HepG2 (cell line): Measurements from ENCODE around the gene TBC1D25. TPM values are rescaled to one million over a fixed set of nuclear protein-coding genes. Genes with fewer than 3 reads are reported as not detected.

ENCODE experiments used
- ATAC-seq: fragments of 200-7000 bp; cut with Tn5 transposase; 3 replicates; pipeline ENCODE4 v1.9.1; 2020; ENCODE audit warnings: mild to moderate bottlenecking, moderate library complexity
- BruUV-seq: library from RNA; stranded (reverse); fragments of 400-500 nt; replicated peaks from 2 replicates; lab custom pipeline; 2021; lab: Mats Ljungman, UMichigan
- CTCF ChIA-PET: fragments of 300-600 bp; formaldehyde crosslinking; extraction: SDS; loops from one replicate; lab custom pipeline; 2021; ENCODE audit warnings: low total read pairs, inconsistent platforms, low intra/inter-chr PET ratio; lab: Yijun Ruan, JAX
- POLR2A ChIA-PET: fragments of 350-600 bp; sonication (Branson Sonifier 250); formaldehyde crosslinking; loops from one replicate; lab custom pipeline; 2020; ENCODE audit warnings: antibody characterized with exemption, inconsistent platforms; lab: Yijun Ruan, JAX
- DNase-seq: peaks from one replicate; pipeline ENCODE4 v3.0.0-alpha.2; 2015; ENCODE audit warnings: low spot score
- FAIRE-seq: peaks from 3 replicates; lab custom pipeline; 2011; peaks lifted over from hg19 to GRCh38; lab: Jason Lieb, UNC
- H2AFZ ChIP-seq: one replicate; pipeline ENCODE4 v1.6.1; 2011; ENCODE audit warnings: low read length, inconsistent platforms
- H3K27ac ChIP-seq: fragments of 300-600 bp; 3 replicates; pipeline ENCODE4 v1.8.0; 2011; ENCODE audit warnings: mixed run types, mild to moderate bottlenecking, mixed read lengths, low read length, inconsistent platforms; ENCODE audit not compliant: insufficient read depth; ENCODE audit errors: extremely low read length
- H3K27me3 ChIP-seq, 2 experiments: fragments of 200-600 bp in 1 of 2; 2 replicates in 1 of 2; 3 replicates in 1 of 2; pipeline versions ENCODE4 v1.6.0 to v1.8.0; 2011; ENCODE audit warnings: low read length in 2 of 2, mild to moderate bottlenecking in 2 of 2, moderate library complexity in 2 of 2, inconsistent platforms in 1 of 2; ENCODE audit not compliant: insufficient read depth in 2 of 2, control insufficient read depth in 1 of 2
- H3K36me3 ChIP-seq, 2 experiments: fragments of 200-600 bp in 1 of 2; replicated peaks in 1 of 2; 2 replicates in 1 of 2; 3 replicates in 1 of 2; pipeline versions ENCODE4 v1.5.1 to v1.8.0; 2011; ENCODE audit warnings: low read length in 2 of 2, inconsistent platforms in 1 of 2; ENCODE audit not compliant: insufficient read depth in 2 of 2, control insufficient read depth in 1 of 2
- H3K4me1 ChIP-seq: 2 replicates; pipeline ENCODE4 v1.5.1; 2012; ENCODE audit warnings: low read length, inconsistent platforms; ENCODE audit not compliant: insufficient read depth
- H3K4me2 ChIP-seq: 2 replicates; pipeline ENCODE4 v1.6.0; 2011; ENCODE audit warnings: low read depth, low read length, inconsistent platforms
- H3K4me3 ChIP-seq, 3 experiments: fragments of 200-600 bp in 1 of 3; sonication (generic), shearing (Covaris generic) in 1 of 3; replicated peaks in 1 of 3; 2 replicates each; pipeline ENCODE4 v1.5.1; 2011 to 2016; ENCODE audit warnings: low read length in 3 of 3, inconsistent platforms in 2 of 3, low read depth in 2 of 3, mild to moderate bottlenecking in 2 of 3, control low read depth in 1 of 3, mixed read lengths in 1 of 3; ENCODE audit not compliant: insufficient read depth in 1 of 3
- H3K79me2 ChIP-seq: one replicate; pipeline ENCODE4 v1.6.1; 2011; ENCODE audit warnings: low read length, inconsistent platforms; ENCODE audit not compliant: insufficient read depth
- H3K9ac ChIP-seq: 2 replicates; pipeline ENCODE4 v1.6.0; 2011; ENCODE audit warnings: mild to moderate bottlenecking, low read depth, low read length, inconsistent platforms; ENCODE audit not compliant: insufficient read depth
- H3K9me3 ChIP-seq: 2 replicates; pipeline ENCODE4 v1.5.1; 2012; ENCODE audit warnings: mild to moderate bottlenecking, low read length
- H4K20me1 ChIP-seq: 2 replicates; pipeline ENCODE4 v1.6.0; 2011; ENCODE audit warnings: inconsistent platforms, mild to moderate bottlenecking, low read length, moderate library complexity; ENCODE audit not compliant: insufficient read depth
- ATF2 ChIP-seq: sonication (generic); formaldehyde crosslinking; IDR thresholded peaks from 2 replicates; pipeline ENCODE4 v1.4.0; 2020; ENCODE audit warnings: missing genetic modification reagents
- CC2D1A ChIP-seq: sonication (generic); formaldehyde crosslinking; IDR thresholded peaks from 2 replicates; pipeline ENCODE4 v1.8.1; 2023; ENCODE audit warnings: mild to moderate bottlenecking, missing genetic modification reagents
- CERS6 ChIP-seq: sonication (generic); formaldehyde crosslinking; IDR thresholded peaks from 2 replicates; pipeline ENCODE4 v1.5.0; 2020; ENCODE audit warnings: missing genetic modification reagents
- FOXK1 ChIP-seq: sonication (generic); formaldehyde crosslinking; IDR thresholded peaks from 2 replicates; pipeline ENCODE4 v1.4.0; 2020; ENCODE audit warnings: low read depth, missing genetic modification reagents, borderline replicate concordance
- JUND ChIP-seq: sonication (generic); formaldehyde crosslinking; IDR thresholded peaks from 2 replicates; pipeline ENCODE4 v1.8.0; 2022; ENCODE audit warnings: mild to moderate bottlenecking, missing genetic modification reagents
- PHF21A ChIP-seq: sonication (generic); formaldehyde crosslinking; IDR thresholded peaks from 2 replicates; pipeline ENCODE4 v1.5.0; 2020; ENCODE audit warnings: mild to moderate bottlenecking, missing genetic modification reagents
- PREB ChIP-seq: sonication (generic); formaldehyde crosslinking; IDR thresholded peaks from 2 replicates; pipeline ENCODE4 v1.4.0; 2020; ENCODE audit warnings: missing genetic modification reagents
- SALL1 ChIP-seq: sonication (generic); formaldehyde crosslinking; IDR thresholded peaks from 2 replicates; pipeline ENCODE4 v1.8.0; 2022; ENCODE audit warnings: mild to moderate bottlenecking, missing genetic modification reagents
- SOX6 ChIP-seq, 2 experiments: fragments of 450-650 bp in 1 of 2; sonication (generic) in 1 of 2; formaldehyde crosslinking in 1 of 2; IDR thresholded peaks; 2 replicates each; pipeline versions ENCODE4 v1.4.0 to v1.6.1; 2017 to 2020; ENCODE audit warnings: antibody characterized with exemption in 1 of 2, mild to moderate bottlenecking in 1 of 2, missing genetic modification reagents in 1 of 2
- YY1 ChIP-seq: IDR thresholded peaks from 2 replicates; pipeline ENCODE4 v1.6.1; 2011; ENCODE audit warnings: low read length, low read depth, moderate library complexity, mild to moderate bottlenecking; ENCODE audit not compliant: insufficient read depth, insufficient replicate concordance
- ZNF570 ChIP-seq: sonication (generic); formaldehyde crosslinking; IDR thresholded peaks from 2 replicates; pipeline ENCODE4 v1.4.0; 2020; ENCODE audit warnings: mild to moderate bottlenecking, missing genetic modification reagents, borderline replicate concordance
- ZNF713 ChIP-seq: sonication (generic); formaldehyde crosslinking; IDR thresholded peaks from 2 replicates; pipeline ENCODE4 v1.4.0; 2020; ENCODE audit warnings: mild to moderate bottlenecking, missing genetic modification reagents
- ZNF780A ChIP-seq: sonication (generic); formaldehyde crosslinking; IDR thresholded peaks from 2 replicates; pipeline ENCODE4 v1.8.0; 2022; ENCODE audit warnings: mild to moderate bottlenecking, missing genetic modification reagents, moderate library complexity
- WGBS: methylation state at CpG from one replicate; pipeline ENCODE4 v1.1.6; 2017; ENCODE audit warnings: low lambda C conversion rate; 5-methylcytosine and 5-hydroxymethylcytosine counted together
- in situ Hi-C: cut with HindIII; loops from 2 replicates; pipeline ENCODE4 v1.10.0; 2017; ENCODE audit warnings: low pct_unique_long_range_greater_than_20kb; ENCODE audit not compliant: extremely low pct_ligation_motif_present
- intact Hi-C: fragments of 100-400 bp; cut with micrococcal nuclease; formaldehyde crosslinking; loops from one replicate; pipeline ENCODE4 v1.10.0; 2022; ENCODE audit not compliant: unreplicated experiment
- polyA plus RNA-seq, 8 experiments: library from polyadenylated mRNA; depleted of rRNA in 3 of 8; stranded (reverse) in 7 of 8; unstranded in 1 of 8; fragments of >200 nt; fragmentation: Illumina TruSeq in 4 of 8; extraction: Trizol in 4 of 8; gene quantifications; 2 replicates each; pipeline versions ENCODE4 v1.2.1 to v1.2.3, GENCODE V29; 2011 to 2016; ENCODE audit warnings: low read depth in 4 of 8, missing spikeins in 1 of 8, mixed read lengths in 1 of 8; ENCODE audit not compliant: insufficient read depth in 1 of 8
- total RNA-seq, 5 experiments: library from RNA; depleted of rRNA; stranded (reverse); fragments of >200 nt; fragmentation: Illumina TruSeq; extraction: Trizol; gene quantifications; 2 replicates each; pipeline ENCODE4 v1.2.3, GENCODE V29; 2016; ENCODE audit warnings: low read depth in 1 of 5

The TBC1D25 gene
- total and polyA plus RNA-seq, 2 of the 13 experiments (the other 11 are each of a cell fraction or from before 2014, with no cell fraction given): 3.5 to 4.7 TPM

GRCh38 chrX:48512371-48512935, 27.1 kb upstream of the TBC1D25 start (continued):
- no peak for TF ChIP-seq SALL1 (CRISPR knock-in tag)
- no peak for TF ChIP-seq ZNF713 (CRISPR knock-in tag)
- no peak for TF ChIP-seq FOXK1 (CRISPR knock-in tag)
- no peak for TF ChIP-seq YY1
- no peak for TF ChIP-seq JUND (CRISPR knock-in tag)
- no peak for TF ChIP-seq ATF2 (CRISPR knock-in tag)
- no peak for TF ChIP-seq PREB (CRISPR knock-in tag)

GRCh38 chrX:48513670-48514069, 25.8 kb upstream of the TBC1D25 start:
- TF ChIP-seq CC2D1A: no peak
- no peak for TF ChIP-seq PHF21A (CRISPR knock-in tag)
- no peak for TF ChIP-seq ZNF780A
- TF ChIP-seq SOX6 (IDR thresholded peaks at IDR 0.05): no peak
- TF ChIP-seq SOX6 (CRISPR knock-in tag; IDR thresholded peaks at IDR 0.05): no peak
- no peak for TF ChIP-seq CERS6 (CRISPR knock-in tag)
- TF ChIP-seq ZNF570 (CRISPR knock-in tag): no peak
- Histone ChIP-seq H4K20me1 (no peaks in the 10 kb centered on the region), H3K4me3 (no peak overlapping the region), H3K27ac (no peak overlapping the region), H3K4me1 (no peaks in the 10 kb centered on the region), H3K27me3 (no peaks in the 10 kb centered on the region), H2AFZ (no peak overlapping the region), H3K9ac (no peak overlapping the region), H3K4me2 (no peak overlapping the region), H3K36me3 (no peaks in the 10 kb centered on the region), H3K79me2 (no peaks in the 10 kb centered on the region), H3K9me3 (no peaks in the 10 kb centered on the region)
- 85% methylated on average over 3 of the region's 4 CpGs for WGBS
- FAIRE-seq: no peak
- ChIA-PET POLR2A (no interaction called here), CTCF (no interaction called here)
- ATAC-seq: no peak
- BruUV-seq: no TSS peak
- in situ Hi-C loops (no loop called here), intact Hi-C loops (no loop called here)
- no peak for DNase-seq
